ENCODE data around the gene PITPNM2.

DNA sequence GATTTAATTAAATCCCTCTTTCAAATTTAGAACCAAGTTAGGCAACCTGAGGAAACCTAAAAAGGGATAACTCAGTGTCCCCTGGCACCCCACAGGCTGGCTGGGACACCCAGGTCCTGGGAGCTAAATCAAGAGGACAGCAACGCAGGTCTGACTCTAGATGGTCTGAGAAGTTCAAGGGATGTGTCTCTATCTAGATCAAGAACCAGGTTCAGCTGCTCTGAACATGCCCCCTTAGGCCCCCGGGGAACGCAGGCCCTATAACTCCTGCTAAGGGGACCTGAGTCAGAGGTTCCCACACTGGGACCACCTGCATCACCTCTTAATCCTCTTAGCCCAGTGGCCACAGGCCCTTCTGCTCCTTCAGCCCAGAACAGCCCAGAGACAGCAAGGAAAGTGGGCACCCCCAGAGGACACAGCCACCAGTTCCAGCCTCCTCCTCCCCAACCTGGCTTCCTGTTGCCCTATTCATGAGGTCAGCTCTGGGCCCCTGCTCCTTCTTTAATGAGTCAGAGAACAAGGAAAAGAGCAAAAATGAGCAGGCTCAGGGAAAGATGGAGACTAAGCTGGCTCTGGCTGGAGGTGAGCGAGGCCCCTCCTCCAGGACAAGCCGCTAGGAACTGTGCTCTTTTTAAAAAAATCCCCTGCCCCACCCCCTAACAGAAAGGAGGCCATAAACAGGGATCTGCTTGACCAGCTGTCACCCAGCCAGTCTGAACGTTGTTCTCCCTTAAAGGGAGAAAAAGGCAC lies 10.8 kb downstream of the PITPNM2 start:
- TF ChIP-seq POLR2A (IDR thresholded peaks at IDR 0.05; ENCODE audit: control extremely low read depth in 1 of 2, low read depth in 2 of 2, low read length in 2 of 2) = no peak
- no peak for TF ChIP-seq FOSL1 (IDR thresholded peaks at IDR 0.05; ENCODE audit: insufficient read depth, low read depth, low read length)
- TF ChIP-seq, protein P1, sequence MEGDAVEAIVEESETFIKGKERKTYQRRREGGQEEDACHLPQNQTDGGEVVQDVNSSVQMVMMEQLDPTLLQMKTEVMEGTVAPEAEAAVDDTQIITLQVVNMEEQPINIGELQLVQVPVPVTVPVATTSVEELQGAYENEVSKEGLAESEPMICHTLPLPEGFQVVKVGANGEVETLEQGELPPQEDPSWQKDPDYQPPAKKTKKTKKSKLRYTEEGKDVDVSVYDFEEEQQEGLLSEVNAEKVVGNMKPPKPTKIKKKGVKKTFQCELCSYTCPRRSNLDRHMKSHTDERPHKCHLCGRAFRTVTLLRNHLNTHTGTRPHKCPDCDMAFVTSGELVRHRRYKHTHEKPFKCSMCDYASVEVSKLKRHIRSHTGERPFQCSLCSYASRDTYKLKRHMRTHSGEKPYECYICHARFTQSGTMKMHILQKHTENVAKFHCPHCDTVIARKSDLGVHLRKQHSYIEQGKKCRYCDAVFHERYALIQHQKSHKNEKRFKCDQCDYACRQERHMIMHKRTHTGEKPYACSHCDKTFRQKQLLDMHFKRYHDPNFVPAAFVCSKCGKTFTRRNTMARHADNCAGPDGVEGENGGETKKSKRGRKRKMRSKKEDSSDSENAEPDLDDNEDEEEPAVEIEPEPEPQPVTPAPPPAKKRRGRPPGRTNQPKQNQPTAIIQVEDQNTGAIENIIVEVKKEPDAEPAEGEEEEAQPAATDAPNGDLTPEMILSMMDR (IDR thresholded peaks at IDR 0.05; ENCODE audit: control extremely low read depth in 1 of 3, insufficient read depth in 1 of 3, low read depth in 1 of 3, low read length in 3 of 3) = no peak
- no peak for TF ChIP-seq RFX5 (IDR thresholded peaks at IDR 0.05; ENCODE audit: borderline replicate concordance, low read depth, low read length)
- no peak for TF ChIP-seq RNF2 (IDR thresholded peaks at IDR 0.05; ENCODE audit: borderline replicate concordance, low read depth, low read length, missing control alignments, poor library complexity, severe bottlenecking)
- no peak for TF ChIP-seq CEBPB (IDR thresholded peaks at IDR 0.05; ENCODE audit: low read depth, low read length)

Measured in H1 (cell line).